Measurements from ENCODE around the gene BCL2L12. TPM values are rescaled to one million over a fixed set of nuclear protein-coding genes. Genes with fewer than 3 reads are reported as not detected.

Gene BCL2L12
- total RNA-seq, 1 experiment from 2014 or later: 145 TPM

DNA sequence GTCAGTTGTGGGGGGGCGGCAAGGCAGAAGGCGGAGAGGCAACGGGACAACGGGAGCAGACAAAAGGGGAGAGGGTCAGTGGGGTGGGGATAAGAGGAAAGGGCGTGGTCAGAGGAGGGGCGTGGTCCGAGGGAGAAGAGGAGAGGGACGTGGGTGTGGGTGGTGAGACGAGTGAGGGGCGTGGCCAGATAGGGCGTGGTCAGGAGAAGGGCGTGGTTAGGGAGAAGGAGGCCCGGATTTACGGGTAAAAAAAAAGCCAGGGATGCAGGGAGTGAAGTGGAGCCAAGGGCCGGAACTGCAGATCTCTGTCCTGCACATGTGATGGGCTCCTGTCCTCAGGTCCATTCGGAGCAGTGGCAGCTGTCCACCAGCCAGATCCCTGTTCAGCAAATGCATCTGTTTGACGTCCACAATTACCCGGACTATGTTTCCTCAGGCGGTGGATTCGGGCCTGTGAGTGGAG is 46.7 kb downstream of the BCL2L12 start:
- Histone ChIP-seq H4K20me1 (ENCODE audit: control insufficient read depth, insufficient read depth, insufficient read length) (no peaks in the 10 kb centered on the region), H4K8ac (replicated peaks; ENCODE audit: insufficient read length, low read depth, low read length) (no peak overlapping the region), H3K4me2 (ENCODE audit: insufficient read depth, insufficient read length, low read length) (no peak overlapping the region), H3K23me2 (ENCODE audit: insufficient read length, low read depth, low read length, poor library complexity, severe bottlenecking) (no peaks in the 10 kb centered on the region), H4K5ac (ENCODE audit: insufficient read length, low read depth, low read length) (no peak overlapping the region), H2AFZ (ENCODE audit: low read length) (no peak overlapping the region), H3K23ac (ENCODE audit: insufficient read length, low read depth, low read length) (no peak overlapping the region), H2BK12ac (ENCODE audit: insufficient read length, low read depth, low read length) (no peak overlapping the region), H2BK15ac (ENCODE audit: low read depth, low read length) (no peak overlapping the region), H3K14ac (ENCODE audit: insufficient read depth, low read length) (no peak overlapping the region), H3K79me2 (ENCODE audit: insufficient read depth, low read length) (no peaks in the 10 kb centered on the region), H4K91ac (ENCODE audit: insufficient read length, low read depth, low read length) (no peak overlapping the region), H2BK20ac (ENCODE audit: low read depth, low read length, poor library complexity, severe bottlenecking) (no peak overlapping the region), H3K4ac (ENCODE audit: low read depth, low read length) (no peak overlapping the region), H3K4me1 (ENCODE audit: insufficient read depth, low read length) (no peaks in the 10 kb centered on the region), H3K27ac (ENCODE audit: insufficient read length, low read depth, low read length) (no peak overlapping the region), H3K79me1 (ENCODE audit: insufficient read depth, low read depth, low read length, poor library complexity, severe bottlenecking) (no peaks in the 10 kb centered on the region), H3T11ph (ENCODE audit: low read length) (no peak overlapping the region), H2BK120ac (ENCODE audit: low read depth, low read length, poor library complexity, severe bottlenecking) (no peak overlapping the region), H2AK5ac (ENCODE audit: insufficient read length, low read length) (no peak overlapping the region), H3K9ac (ENCODE audit: extremely low read depth, insufficient read length, low read length) (no peak overlapping the region), H3K9me3 (ENCODE audit: control insufficient read depth, low read depth, low read length) (no peaks in the 10 kb centered on the region), H3K18ac (ENCODE audit: insufficient read length, low read depth, low read length) (no peak overlapping the region), H2BK5ac (ENCODE audit: insufficient read length, low read length) (no peak overlapping the region), H3K56ac (ENCODE audit: insufficient read length, low read depth, low read length) (no peak overlapping the region), H3K27me3 (ENCODE audit: insufficient read depth, low read length) (no peaks in the 10 kb centered on the region)
- peak overlapping the region in 1 of 3 experiments; percentile 79; a peak in 1 of 7 replicates for H3K27ac Mint-ChIP-seq
- H3K27me3 Mint-ChIP-seq (ENCODE audit: low read depth): peaks cover 2% of the 10 kb centered on the region; the same call in 1 of the 2 replicates
- H3K9me3 Mint-ChIP-seq: peaks cover 3% of the 10 kb centered on the region in 2 experiments; a peak in 2 of 5 replicates
- WGBS (ENCODE audit: extremely low coverage, insufficient read length, low lambda C conversion rate): no CpG with 5 or more reads among the region's 20 CpGs
- peaks cover 0 to 9% of the 10 kb centered on the region in 2 experiments; a peak in 3 of 4 replicates for H3K4me1 Mint-ChIP-seq
- H3K4me3 Mint-ChIP-seq: peak overlapping the region in 1 of 2 experiments; percentile 26; a peak in 1 of 5 replicates
- TF ChIP-seq, protein P1, sequence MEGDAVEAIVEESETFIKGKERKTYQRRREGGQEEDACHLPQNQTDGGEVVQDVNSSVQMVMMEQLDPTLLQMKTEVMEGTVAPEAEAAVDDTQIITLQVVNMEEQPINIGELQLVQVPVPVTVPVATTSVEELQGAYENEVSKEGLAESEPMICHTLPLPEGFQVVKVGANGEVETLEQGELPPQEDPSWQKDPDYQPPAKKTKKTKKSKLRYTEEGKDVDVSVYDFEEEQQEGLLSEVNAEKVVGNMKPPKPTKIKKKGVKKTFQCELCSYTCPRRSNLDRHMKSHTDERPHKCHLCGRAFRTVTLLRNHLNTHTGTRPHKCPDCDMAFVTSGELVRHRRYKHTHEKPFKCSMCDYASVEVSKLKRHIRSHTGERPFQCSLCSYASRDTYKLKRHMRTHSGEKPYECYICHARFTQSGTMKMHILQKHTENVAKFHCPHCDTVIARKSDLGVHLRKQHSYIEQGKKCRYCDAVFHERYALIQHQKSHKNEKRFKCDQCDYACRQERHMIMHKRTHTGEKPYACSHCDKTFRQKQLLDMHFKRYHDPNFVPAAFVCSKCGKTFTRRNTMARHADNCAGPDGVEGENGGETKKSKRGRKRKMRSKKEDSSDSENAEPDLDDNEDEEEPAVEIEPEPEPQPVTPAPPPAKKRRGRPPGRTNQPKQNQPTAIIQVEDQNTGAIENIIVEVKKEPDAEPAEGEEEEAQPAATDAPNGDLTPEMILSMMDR (conservative IDR thresholded peaks at IDR 0.05): no peak
- DNase-seq: peak; percentile 96
- H3K36me3 Mint-ChIP-seq (ENCODE audit: insufficient read depth in 1 of 3, low read depth in 3 of 3): peaks cover 36 to 58% (median 53%) of the 10 kb centered on the region in 3 experiments
